Transverse colon (tissue), 4 donors: ENCODE data around the gene ORC4. TPM values are rescaled to one million over a fixed set of nuclear protein-coding genes. Genes with fewer than 3 reads are reported as not detected.
A peak's percentile ranks its signal among the peaks of the same experiment; 100 is the strongest.

Source experiments
- DNase-seq: peaks from one replicate; pipeline ENCODE4 v3.0.0-alpha.2; 2019
- H3K27ac ChIP-seq, 4 donors: fragments of 200-600 bp; sonication (generic); 2 replicates each; pipeline ENCODE4 v1.5.1; 2016 to 2018; ENCODE audit warnings: inconsistent platforms in 4 of 4
- H3K27me3 ChIP-seq: fragments of 200-600 bp; sonication (generic); 2 replicates; pipeline ENCODE4 v1.5.1; 2017; ENCODE audit warnings: inconsistent platforms
- H3K36me3 ChIP-seq, 4 donors: fragments of 200-600 bp; sonication (generic); 2 replicates each; pipeline ENCODE4 v1.5.1; 2017 to 2019; ENCODE audit warnings: inconsistent platforms in 4 of 4
- H3K4me1 ChIP-seq, 4 donors: fragments of 200-600 bp; sonication (generic); 2 replicates each; pipeline ENCODE4 v1.5.1; 2017 to 2020; ENCODE audit warnings: inconsistent platforms in 4 of 4
- H3K4me3 ChIP-seq, 4 donors: fragments of 200-600 bp; sonication (generic); 1 replicate in 1 of 4; 2 replicates in 3 of 4; pipeline versions ENCODE4 v1.5.1 to v1.6.1; 2017 to 2019; ENCODE audit warnings: inconsistent platforms in 4 of 4
- H3K9me3 ChIP-seq, 2 donors: fragments of 200-600 bp; sonication (generic); 2 replicates each; pipeline ENCODE4 v1.5.1; 2017 to 2019; ENCODE audit warnings: inconsistent platforms in 2 of 2
- EP300 ChIP-seq: sonication (generic); formaldehyde crosslinking; IDR thresholded peaks from one replicate; pipeline ENCODE4 v1.6.1; 2017; ENCODE audit warnings: antibody characterized with exemption, low read depth
- POLR2A ChIP-seq: fragments of 450-650 bp; IDR thresholded peaks from one replicate; pipeline ENCODE4 v1.6.1; 2016; ENCODE audit warnings: antibody characterized with exemption, mild to moderate bottlenecking, moderate library complexity
- POLR2AphosphoS5 ChIP-seq, 3 donors: sonication (generic); formaldehyde crosslinking; IDR thresholded peaks; one replicate each; pipeline ENCODE4 v1.6.1; 2016; ENCODE audit warnings: antibody characterized with exemption in 3 of 3
- WGBS, 2 donors: methylation state at CpG; one replicate each; pipeline ENCODE4 v1.1.5; 2018; ENCODE audit warnings: low coverage in 1 of 2; 5-methylcytosine and 5-hydroxymethylcytosine counted together
- in situ Hi-C, 4 donors: fragments of 200-750 bp; cut with MboI; loops; one replicate each; pipeline versions ENCODE4 v1.15.0 to v1.15.1; 2017; ENCODE audit warnings: low sequenced_read_pairs in 3 of 4, low pct_ligation_motif_present in 1 of 4, low pct_unique_long_range_greater_than_20kb in 1 of 4
- intact Hi-C: fragments of 100-400 bp; cut with DNase I; formaldehyde crosslinking; loops from one replicate; pipeline ENCODE4 v1.15.1; 2023; ENCODE audit warnings: low total_unique reads
- total RNA-seq, 4 donors: library from RNA; depleted of rRNA; stranded (reverse); fragments of >200 nt; gene quantifications; one replicate each; pipeline ENCODE4 v1.1.0, GENCODE V29; 2016
- TF ChIP-seq, protein P1 (sequence below), 5 experiments: fragments of 200-600 bp in 3 of 5; fragments of 450-650 bp in 2 of 5; sonication (generic) in 3 of 5; IDR thresholded peaks; 1 replicate in 2 of 5; 2 replicates in 3 of 5; pipeline ENCODE4 v1.5.1; 2016 to 2017; ENCODE audit warnings: antibody characterized with exemption in 5 of 5, inconsistent platforms in 3 of 5, mild to moderate bottlenecking in 2 of 5, moderate library complexity in 1 of 5

ORC4 gene
- total RNA-seq, 4 donors from 2014 or later, result 5.2 to 65.3 (median 50.1) TPM

DNA sequence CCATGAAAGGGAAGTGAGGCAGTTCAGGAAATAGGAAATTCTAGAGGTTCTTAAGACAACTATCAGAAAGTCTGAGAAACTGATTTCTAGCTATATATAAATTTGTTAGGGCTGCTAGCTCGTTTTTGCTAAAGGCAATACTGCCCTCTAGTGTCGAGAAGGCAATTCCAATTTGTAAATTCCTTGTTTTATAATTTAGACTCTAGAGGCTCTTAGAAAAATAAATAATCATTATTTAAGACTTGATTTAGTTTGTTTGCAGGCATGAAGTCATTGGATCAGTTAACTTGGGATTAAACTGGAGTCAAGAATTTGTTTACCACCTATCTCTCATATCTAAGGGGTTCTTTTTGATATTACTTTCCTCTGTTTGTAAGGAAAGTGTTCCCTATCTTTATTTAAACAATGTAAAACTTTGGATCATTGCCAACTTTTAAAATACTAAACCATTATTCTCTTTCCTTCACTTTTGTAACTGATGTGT is 109.5 kb downstream of the ORC4 start:
- Histone ChIP-seq H3K9me3 (no peaks in the 10 kb centered on the region), H3K27ac (no peak overlapping the region), H3K36me3 (no peaks in the 10 kb centered on the region), H3K4me3 (no peak overlapping the region), H3K4me1 (peaks cover 0 to 27% (median 4%) of the 10 kb centered on the region in 4 donors), H3K27me3 (no peaks in the 10 kb centered on the region)
- TF ChIP-seq POLR2A (no peak), EP300 (no peak), POLR2AphosphoS5 (IDR thresholded peaks at IDR 0.05) (no peak)
- TF ChIP-seq, protein P1, sequence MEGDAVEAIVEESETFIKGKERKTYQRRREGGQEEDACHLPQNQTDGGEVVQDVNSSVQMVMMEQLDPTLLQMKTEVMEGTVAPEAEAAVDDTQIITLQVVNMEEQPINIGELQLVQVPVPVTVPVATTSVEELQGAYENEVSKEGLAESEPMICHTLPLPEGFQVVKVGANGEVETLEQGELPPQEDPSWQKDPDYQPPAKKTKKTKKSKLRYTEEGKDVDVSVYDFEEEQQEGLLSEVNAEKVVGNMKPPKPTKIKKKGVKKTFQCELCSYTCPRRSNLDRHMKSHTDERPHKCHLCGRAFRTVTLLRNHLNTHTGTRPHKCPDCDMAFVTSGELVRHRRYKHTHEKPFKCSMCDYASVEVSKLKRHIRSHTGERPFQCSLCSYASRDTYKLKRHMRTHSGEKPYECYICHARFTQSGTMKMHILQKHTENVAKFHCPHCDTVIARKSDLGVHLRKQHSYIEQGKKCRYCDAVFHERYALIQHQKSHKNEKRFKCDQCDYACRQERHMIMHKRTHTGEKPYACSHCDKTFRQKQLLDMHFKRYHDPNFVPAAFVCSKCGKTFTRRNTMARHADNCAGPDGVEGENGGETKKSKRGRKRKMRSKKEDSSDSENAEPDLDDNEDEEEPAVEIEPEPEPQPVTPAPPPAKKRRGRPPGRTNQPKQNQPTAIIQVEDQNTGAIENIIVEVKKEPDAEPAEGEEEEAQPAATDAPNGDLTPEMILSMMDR (IDR thresholded peaks at IDR 0.05), result peak; percentile 74 to 80 (median 77)
- no peak for DNase-seq
- intact Hi-C loops, result no loop called here
- in situ Hi-C loops, result loop anchor here (10.0 to 25.0 kb wide), 4 partner anchors 824 to 1174 kb away; no protein-coding TSS in a partner anchor
- 0% methylated on average over 2 of the region's 2 CpGs for WGBS, 2 donors

DNA sequence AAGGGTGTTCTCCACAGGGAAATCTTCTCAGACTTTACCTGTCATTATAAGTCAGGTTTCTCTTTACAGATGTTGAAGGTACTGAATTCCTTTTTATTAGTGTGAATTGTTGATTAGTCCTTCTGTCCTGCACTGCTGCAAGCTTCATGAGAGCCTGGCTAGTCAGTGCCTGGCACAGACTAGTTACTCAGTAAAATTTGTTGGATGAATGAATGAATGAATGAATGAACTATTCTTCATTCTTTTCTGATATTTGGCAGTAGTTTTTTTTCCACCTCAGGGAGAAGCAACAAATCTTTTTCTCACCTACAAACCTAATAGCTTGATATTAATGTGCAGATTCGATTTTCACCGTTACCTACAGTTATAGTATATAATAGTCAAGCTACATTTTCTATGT is 111.4 kb downstream of the ORC4 start:
- no peaks in the 10 kb centered on the region for H3K9me3 ChIP-seq
- 83 to 94% methylated on average over 2 of the region's 2 CpGs for WGBS, 2 donors
- no peaks in the 10 kb centered on the region for H3K36me3 ChIP-seq
- intact Hi-C loops (no loop called here), in situ Hi-C loops (loop anchor here (25.0 kb wide), 3 partner anchors 822 to 1172 kb away; no protein-coding TSS in a partner anchor)
- no peaks in the 10 kb centered on the region for H3K27me3 ChIP-seq
- no peak overlapping the region for H3K27ac ChIP-seq
- no peak for TF ChIP-seq POLR2A
- no peak for TF ChIP-seq POLR2AphosphoS5 (IDR thresholded peaks at IDR 0.05)
- TF ChIP-seq, protein P1 (IDR thresholded peaks at IDR 0.05), result no peak
- no peak for TF ChIP-seq EP300
- no peak overlapping the region for H3K4me3 ChIP-seq
- DNase-seq, result no peak
- H3K4me1 ChIP-seq, result peaks cover 0 to 18% (median 4%) of the 10 kb centered on the region in 4 donors

DNA sequence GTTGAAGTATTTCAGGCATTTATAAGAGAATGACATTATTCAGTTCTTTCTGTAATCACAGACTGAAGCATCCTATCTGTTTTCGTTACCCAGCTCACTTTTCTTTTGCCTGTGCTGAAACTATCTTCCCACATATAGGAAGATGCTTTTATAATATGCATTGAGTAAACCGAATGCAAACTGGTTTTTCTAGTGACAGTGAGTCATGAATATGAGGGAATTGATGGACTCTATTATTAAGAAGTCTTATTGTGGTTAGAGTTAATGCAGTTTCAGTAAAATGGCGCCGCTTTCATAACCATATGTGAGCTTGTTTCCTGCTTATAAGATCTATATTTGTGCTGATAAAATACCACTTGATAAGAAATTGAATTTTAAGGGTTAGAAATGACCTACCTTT is 116.5 kb downstream of the ORC4 start:
- no peak for DNase-seq
- Histone ChIP-seq H3K27ac (no peak overlapping the region), H3K4me3 (no peak overlapping the region), H3K9me3 (no peaks in the 10 kb centered on the region), H3K4me1 (no peaks in the 10 kb centered on the region), H3K36me3 (no peaks in the 10 kb centered on the region), H3K27me3 (no peaks in the 10 kb centered on the region)
- TF ChIP-seq, protein P1 (IDR thresholded peaks at IDR 0.05), result no peak
- TF ChIP-seq EP300 (no peak), POLR2A (no peak)
- in situ Hi-C loops, result loop anchor here (25.0 kb wide), 3 partner anchors 817 to 1167 kb away; no protein-coding TSS in a partner anchor
- intact Hi-C loops, result no loop called here
- 75 to 90% methylated on average over 4 of the region's 4 CpGs for WGBS, 2 donors

DNA sequence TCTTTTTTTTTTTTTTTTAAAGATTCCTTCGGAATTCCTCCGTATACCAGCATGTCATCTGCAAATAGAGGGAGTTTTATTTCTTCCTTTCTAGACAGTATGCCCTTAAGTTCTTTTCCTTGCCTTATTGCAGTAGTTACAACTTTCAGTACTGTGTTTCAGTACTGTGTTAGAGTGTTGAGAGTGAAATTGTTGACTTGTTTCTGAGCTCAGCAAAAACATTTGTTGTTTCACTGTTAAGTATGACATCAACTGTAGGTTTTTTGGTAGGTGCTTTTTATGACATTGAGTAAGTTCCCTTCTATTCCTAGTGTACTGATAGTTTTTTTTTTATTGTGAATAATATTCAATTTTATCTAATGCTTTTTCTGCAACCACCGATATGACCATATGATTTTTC is 131.9 kb downstream of the ORC4 start:
- TF ChIP-seq, protein P1 (IDR thresholded peaks at IDR 0.05), result no peak
- TF ChIP-seq POLR2A (no peak), POLR2AphosphoS5 (IDR thresholded peaks at IDR 0.05) (no peak)
- 65 to 71% methylated on average over 3 of the region's 3 CpGs for WGBS, 2 donors
- intact Hi-C loops (no loop called here), in situ Hi-C loops (no loop called here)
- Histone ChIP-seq H3K4me1 (peaks cover 0 to 41% (median 5%) of the 10 kb centered on the region in 4 donors), H3K36me3 (no peaks in the 10 kb centered on the region), H3K4me3 (no peak overlapping the region), H3K27ac (no peak overlapping the region), H3K27me3 (no peaks in the 10 kb centered on the region), H3K9me3 (no peaks in the 10 kb centered on the region)
- no peak for DNase-seq
